ENCODE results near the gene F8A1. TPM values are rescaled to one million over a fixed set of nuclear protein-coding genes. Genes with fewer than 3 reads are reported as not detected.
A peak's percentile ranks its signal among the peaks of the same experiment; 100 is the strongest.
"Not testable (repeated sequence)": the region's sequence is repeated elsewhere in the genome, so short reads cannot be mapped to it uniquely, and the experiment has no call there.

The F8A1 gene
- 10 to 100 TPM; 15.0 to 19.7 TPM for total RNA-seq

GRCh38 chrX:154886069-154886788 lies at the start of gene F8A1:
TSS of gene F8A1 (plus strand) at chrX:154886355. CDS start at chrX:154886375, 20 bp downstream.
- not testable (repeated sequence) for H3K36me3 Mint-ChIP-seq (ENCODE audit: low read depth); H3K27me3 Mint-ChIP-seq; H3K27ac Mint-ChIP-seq; H3K4me1 Mint-ChIP-seq; H3K9me3 Mint-ChIP-seq; H3K4me3 Mint-ChIP-seq
- peak; percentile 65 for ATAC-seq (replicated peaks)

GRCh38 chrX:154840856-154841255 lies 45.3 kb upstream of the F8A1 start:
- Mint-ChIP-seq H3K27ac (no peak overlapping the region), H3K4me3 (no peak overlapping the region), H3K27me3 (no peaks in the 10 kb centered on the region), H3K36me3 (ENCODE audit: low read depth) (no peaks in the 10 kb centered on the region), H3K9me3 (no peaks in the 10 kb centered on the region), H3K4me1 (no peaks in the 10 kb centered on the region)
- ATAC-seq (replicated peaks), result peak; percentile 42

- H3K9me3 Mint-ChIP-seq, result no peaks in the 10 kb centered on the region
- no peak for ATAC-seq (replicated peaks)
- H3K36me3 Mint-ChIP-seq (ENCODE audit: low read depth), result peaks cover 8% of the 10 kb centered on the region
- no peak overlapping the region for H3K4me3 Mint-ChIP-seq
- H3K4me1 Mint-ChIP-seq, result no peaks in the 10 kb centered on the region
- no peaks in the 10 kb centered on the region for H3K27me3 Mint-ChIP-seq
- no peak overlapping the region for H3K27ac Mint-ChIP-seq
Observed at GRCh38 chrX:154850957-154851611, 35.1 kb upstream of the F8A1 start.

- H3K4me3 Mint-ChIP-seq, result no peak overlapping the region
- peaks cover 25% of the 10 kb centered on the region for H3K36me3 Mint-ChIP-seq (ENCODE audit: low read depth)
- no peak overlapping the region for H3K27ac Mint-ChIP-seq
- no peaks in the 10 kb centered on the region for H3K9me3 Mint-ChIP-seq
- ATAC-seq (replicated peaks), result no peak
- H3K4me1 Mint-ChIP-seq, result no peaks in the 10 kb centered on the region
- H3K27me3 Mint-ChIP-seq, result no peaks in the 10 kb centered on the region
Observed at GRCh38 chrX:154855256-154855655, 30.9 kb upstream of the F8A1 start.

DNA sequence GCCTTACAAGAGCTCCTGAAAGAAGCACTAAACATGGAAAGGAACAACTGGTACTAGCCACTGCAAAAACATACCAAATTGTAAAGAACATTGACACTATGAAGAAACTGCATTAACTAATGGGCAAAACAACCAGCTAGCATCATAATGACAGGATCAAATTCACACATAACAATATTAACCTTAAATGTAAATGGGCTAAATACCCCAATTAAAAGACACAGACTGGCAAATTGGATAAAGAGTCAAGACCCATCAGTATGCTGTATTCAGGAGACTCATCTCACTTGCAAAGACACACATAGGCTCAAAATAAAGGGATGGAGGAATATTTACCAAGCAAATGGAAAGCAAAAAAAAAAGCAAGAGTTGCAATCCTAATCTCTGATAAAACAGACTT lies 17.6 kb upstream of the F8A1 start:
- not testable (repeated sequence) for ATAC-seq (replicated peaks); H3K9me3 Mint-ChIP-seq; H3K4me3 Mint-ChIP-seq; H3K4me1 Mint-ChIP-seq; H3K36me3 Mint-ChIP-seq (ENCODE audit: low read depth); H3K27me3 Mint-ChIP-seq; H3K27ac Mint-ChIP-seq

- Mint-ChIP-seq H3K27ac (no peak overlapping the region), H3K4me3 (no peak overlapping the region), H3K4me1 (no peaks in the 10 kb centered on the region), H3K27me3 (no peaks in the 10 kb centered on the region), H3K36me3 (ENCODE audit: low read depth) (no peaks in the 10 kb centered on the region), H3K9me3 (peaks cover 3% of the 10 kb centered on the region)
- ATAC-seq (replicated peaks), result no peak
Observed at GRCh38 chrX:154873329-154873728, 12.8 kb upstream of the F8A1 start.

GRCh38 chrX:154884069-154884468 lies 2.1 kb upstream of the F8A1 start:
- not testable (repeated sequence) for H3K4me3 Mint-ChIP-seq; H3K27me3 Mint-ChIP-seq; H3K9me3 Mint-ChIP-seq; H3K27ac Mint-ChIP-seq; H3K36me3 Mint-ChIP-seq (ENCODE audit: low read depth); H3K4me1 Mint-ChIP-seq
- ATAC-seq (replicated peaks), result peak; percentile 77

DNA sequence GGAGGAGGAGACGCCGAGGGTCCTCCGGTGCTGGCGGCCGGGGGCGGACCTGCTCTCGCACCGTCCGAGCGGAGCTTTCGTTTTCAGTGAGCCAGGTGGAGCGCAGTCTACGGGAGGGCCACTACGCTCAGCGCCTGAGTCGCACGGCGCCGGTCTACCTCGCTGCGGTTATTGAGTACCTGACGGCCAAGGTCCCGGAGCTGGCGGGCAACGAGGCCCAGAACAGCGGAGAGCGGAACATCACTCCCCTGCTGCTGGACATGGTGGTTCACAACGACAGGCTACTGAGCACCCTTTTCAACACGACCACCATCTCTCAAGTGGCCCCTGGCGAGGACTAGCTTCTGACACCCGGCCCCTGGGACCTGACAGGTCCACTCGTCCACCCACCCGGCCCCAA lies 1.1 kb upstream of the F8A1 start:
- H3K9me3 Mint-ChIP-seq; H3K4me3 Mint-ChIP-seq; H3K27ac Mint-ChIP-seq; H3K27me3 Mint-ChIP-seq; H3K4me1 Mint-ChIP-seq; ATAC-seq (replicated peaks); H3K36me3 Mint-ChIP-seq (ENCODE audit: low read depth): not testable (repeated sequence)

- not testable (repeated sequence) for H3K4me3 Mint-ChIP-seq; H3K36me3 Mint-ChIP-seq (ENCODE audit: low read depth); H3K4me1 Mint-ChIP-seq; H3K9me3 Mint-ChIP-seq; H3K27ac Mint-ChIP-seq; H3K27me3 Mint-ChIP-seq
- peak; percentile 31 for ATAC-seq (replicated peaks)
Observed at GRCh38 chrX:154885549-154885948, 606 bp upstream of the F8A1 start.

DNA sequence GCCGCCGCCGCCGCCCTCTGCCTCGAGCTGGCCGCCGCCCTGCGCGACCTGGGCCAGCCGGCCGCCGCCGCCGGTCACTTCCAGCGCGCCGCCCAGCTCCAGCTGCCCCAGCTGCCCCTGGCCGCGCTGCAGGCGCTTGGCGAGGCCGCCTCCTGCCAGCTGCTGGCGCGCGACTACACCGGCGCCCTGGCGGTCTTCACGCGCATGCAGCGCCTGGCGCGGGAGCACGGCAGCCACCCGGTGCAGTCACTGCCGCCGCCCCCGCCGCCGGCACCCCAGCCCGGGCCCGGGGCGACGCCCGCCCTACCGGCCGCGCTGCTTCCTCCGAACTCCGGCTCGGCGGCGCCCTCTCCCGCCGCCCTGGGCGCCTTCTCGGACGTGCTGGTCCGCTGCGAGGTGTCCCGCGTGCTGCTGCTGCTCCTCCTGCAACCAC lies 650 bp downstream of the F8A1 start:
- not testable (repeated sequence) for H3K27me3 Mint-ChIP-seq; H3K4me1 Mint-ChIP-seq; H3K27ac Mint-ChIP-seq; H3K4me3 Mint-ChIP-seq; H3K36me3 Mint-ChIP-seq (ENCODE audit: low read depth); H3K9me3 Mint-ChIP-seq
- ATAC-seq (replicated peaks), result peak; percentile 50

DNA sequence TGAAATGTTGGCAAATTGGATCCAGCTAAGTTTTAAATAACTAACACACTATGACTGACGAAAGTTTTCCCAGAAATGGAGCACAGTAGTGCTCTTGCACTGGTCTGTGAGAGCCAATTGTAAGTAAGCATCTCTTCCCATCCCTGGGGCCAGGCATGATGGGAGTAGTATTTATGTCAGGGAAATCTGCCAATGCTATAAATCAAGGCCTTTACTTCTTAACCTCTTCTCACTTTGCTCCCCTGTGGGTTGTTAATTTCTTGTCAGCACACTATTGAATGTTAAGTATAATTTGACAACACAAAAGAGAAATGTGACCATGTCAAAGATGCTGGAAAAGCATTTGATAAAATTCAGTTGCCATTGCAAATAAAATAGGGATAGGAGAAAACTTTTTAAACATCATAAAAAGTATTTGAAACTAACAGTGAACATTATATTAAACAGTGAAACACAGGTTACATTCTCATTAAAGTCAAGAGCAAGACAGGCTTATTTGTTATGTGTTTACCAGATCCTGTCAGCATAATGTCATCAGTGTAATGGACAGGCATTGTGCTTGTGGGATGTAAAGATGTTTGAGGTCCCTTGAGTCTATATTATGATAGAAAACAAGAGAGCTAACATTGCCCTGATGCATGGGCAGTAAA lies 5.0 kb downstream of the F8A1 start:
- no peaks in the 10 kb centered on the region for H3K9me3 Mint-ChIP-seq
- H3K4me1 Mint-ChIP-seq, result no peaks in the 10 kb centered on the region
- H3K4me3 Mint-ChIP-seq, result no peak overlapping the region
- H3K27me3 Mint-ChIP-seq, result no peaks in the 10 kb centered on the region
- no peaks in the 10 kb centered on the region for H3K36me3 Mint-ChIP-seq (ENCODE audit: low read depth)
- no peak overlapping the region for H3K27ac Mint-ChIP-seq
- no peak for ATAC-seq (replicated peaks)

- no peaks in the 10 kb centered on the region for H3K36me3 Mint-ChIP-seq (ENCODE audit: low read depth)
- H3K4me1 Mint-ChIP-seq, result no peaks in the 10 kb centered on the region
- H3K4me3 Mint-ChIP-seq, result no peak overlapping the region
- H3K27me3 Mint-ChIP-seq, result no peaks in the 10 kb centered on the region
- H3K9me3 Mint-ChIP-seq, result no peaks in the 10 kb centered on the region
- H3K27ac Mint-ChIP-seq, result no peak overlapping the region
- no peak for ATAC-seq (replicated peaks)
Observed at GRCh38 chrX:154892296-154892695, 6.1 kb downstream of the F8A1 start.

DNA sequence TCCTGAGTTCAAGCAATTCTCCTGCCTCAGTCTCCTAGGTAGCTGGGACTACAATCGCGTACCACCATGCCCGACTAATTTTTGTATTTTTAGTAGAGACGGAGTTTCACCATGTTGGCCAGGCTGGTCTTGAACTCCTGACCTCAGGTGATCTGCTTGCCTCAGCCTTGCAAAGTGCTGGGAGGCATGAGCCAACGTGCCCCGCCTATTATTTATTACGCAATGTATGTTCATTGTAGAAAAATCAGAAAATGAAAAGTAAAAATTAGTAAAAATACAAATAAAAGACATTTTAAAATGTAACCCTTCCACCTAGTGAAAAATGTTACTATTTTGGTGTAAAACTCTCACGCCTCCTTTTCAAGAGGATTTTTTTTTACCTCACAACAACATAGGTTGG lies 14.2 kb downstream of the F8A1 start:
- H3K27me3 Mint-ChIP-seq, result peaks cover 5% of the 10 kb centered on the region
- H3K4me1 Mint-ChIP-seq, result no peaks in the 10 kb centered on the region
- no peaks in the 10 kb centered on the region for H3K9me3 Mint-ChIP-seq
- H3K36me3 Mint-ChIP-seq (ENCODE audit: low read depth), result no peaks in the 10 kb centered on the region
- no peak for ATAC-seq (replicated peaks)
- no peak overlapping the region for H3K4me3 Mint-ChIP-seq
- H3K27ac Mint-ChIP-seq, result no peak overlapping the region

DNA sequence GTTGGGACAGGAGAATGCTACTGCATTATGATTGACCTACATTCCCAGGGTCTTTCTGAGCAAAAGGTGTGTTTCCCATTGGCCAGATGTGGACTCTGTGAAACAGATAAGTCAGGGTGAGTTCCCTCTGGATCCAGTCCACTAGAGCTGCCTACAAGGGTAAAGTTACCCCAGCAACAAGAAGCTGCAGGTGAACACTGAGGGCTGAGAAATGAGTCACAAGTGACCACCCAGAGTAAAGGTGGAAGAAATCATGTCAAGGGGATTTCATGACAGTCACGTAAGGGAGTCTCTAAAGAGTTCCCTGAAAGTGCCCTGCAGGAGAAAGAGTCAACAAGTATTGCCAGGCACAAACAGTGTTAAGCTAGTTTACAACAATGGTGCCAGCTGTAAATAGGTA lies 16.3 kb downstream of the F8A1 start:
- ATAC-seq (replicated peaks), result no peak
- H3K27me3 Mint-ChIP-seq, result peaks cover 5% of the 10 kb centered on the region
- no peak overlapping the region for H3K4me3 Mint-ChIP-seq
- H3K36me3 Mint-ChIP-seq (ENCODE audit: low read depth), result no peaks in the 10 kb centered on the region
- no peaks in the 10 kb centered on the region for H3K4me1 Mint-ChIP-seq
- no peaks in the 10 kb centered on the region for H3K9me3 Mint-ChIP-seq
- H3K27ac Mint-ChIP-seq, result no peak overlapping the region

DNA sequence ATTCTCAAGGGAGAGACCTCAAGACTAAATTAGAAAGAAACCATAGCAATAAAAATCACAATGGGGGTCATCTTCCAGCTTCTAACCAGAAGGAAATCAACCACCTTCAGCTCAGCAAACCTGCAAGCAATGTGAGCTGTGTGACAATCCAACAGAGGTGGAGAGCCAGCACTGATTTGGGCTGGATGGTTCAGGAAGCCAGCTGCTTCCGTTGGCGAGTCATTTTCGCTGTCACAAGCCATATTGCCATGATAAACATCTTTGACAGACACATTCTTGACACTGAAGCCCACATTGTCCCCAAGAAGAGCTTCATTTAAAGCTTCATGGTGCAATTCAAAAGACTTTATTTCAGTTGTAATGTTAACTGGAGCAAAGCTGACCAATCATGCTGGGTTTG lies 22.7 kb downstream of the F8A1 start:
- no peak for ATAC-seq (replicated peaks)
- Mint-ChIP-seq H3K27ac (no peak overlapping the region), H3K36me3 (ENCODE audit: low read depth) (no peaks in the 10 kb centered on the region), H3K4me1 (no peaks in the 10 kb centered on the region), H3K4me3 (no peak overlapping the region), H3K27me3 (peaks cover 3% of the 10 kb centered on the region), H3K9me3 (no peaks in the 10 kb centered on the region)
